Mesenchymal stem cell (in vitro differentiated cells and primary cell): Measurements from ENCODE around the gene USP12.

Source experiments
- DNase-seq: peaks from one replicate; pipeline ENCODE4 v3.0.0-alpha.2; 2013
- H2AFZ ChIP-seq: one replicate; pipeline ENCODE4 v1.6.1; 2013; ENCODE audit warnings: low read depth, mild to moderate bottlenecking, control low read depth, inconsistent platforms, low read length, moderate library complexity
- H2AK5ac ChIP-seq: 2 replicates; pipeline ENCODE4 v1.6.1; 2013; ENCODE audit warnings: low read length, moderate library complexity, mild to moderate bottlenecking, inconsistent platforms; ENCODE audit not compliant: severe bottlenecking
- H2BK120ac ChIP-seq: one replicate; pipeline ENCODE4 v1.6.1; 2013; ENCODE audit warnings: low read depth, mild to moderate bottlenecking, inconsistent platforms, low read length, moderate library complexity
- H2BK12ac ChIP-seq, 2 experiments: one replicate each; pipeline ENCODE4 v1.6.1; 2013; ENCODE audit warnings: inconsistent platforms in 2 of 2, low read length in 2 of 2, mild to moderate bottlenecking in 2 of 2, moderate library complexity in 2 of 2, control low read depth in 1 of 2
- H2BK15ac ChIP-seq: one replicate; pipeline ENCODE4 v1.6.1; 2013; ENCODE audit warnings: mild to moderate bottlenecking, low read depth, inconsistent platforms; ENCODE audit not compliant: poor library complexity, severe bottlenecking
- H2BK5ac ChIP-seq: 2 replicates; pipeline ENCODE4 v1.6.1; 2013; ENCODE audit warnings: low read depth, mild to moderate bottlenecking, low read length, control low read depth, inconsistent platforms; ENCODE audit not compliant: poor library complexity, severe bottlenecking
- H3K14ac ChIP-seq, 2 experiments: one replicate each; pipeline ENCODE4 v1.6.1; 2013; ENCODE audit warnings: inconsistent platforms in 2 of 2, low read length in 2 of 2, control low read depth in 1 of 2, mild to moderate bottlenecking in 1 of 2, moderate library complexity in 1 of 2
- H3K18ac ChIP-seq, 2 experiments: one replicate each; pipeline ENCODE4 v1.6.1; 2013; ENCODE audit warnings: inconsistent platforms in 2 of 2, low read length in 2 of 2, control low read depth in 1 of 2, low read depth in 1 of 2, mild to moderate bottlenecking in 1 of 2
- H3K23ac ChIP-seq, 2 experiments: one replicate each; pipeline ENCODE4 v1.6.1; 2013; ENCODE audit warnings: inconsistent platforms in 2 of 2, low read length in 2 of 2, mild to moderate bottlenecking in 2 of 2, moderate library complexity in 2 of 2, control low read depth in 1 of 2
- H3K27ac ChIP-seq: 2 replicates; pipeline ENCODE4 v1.5.1; 2013; ENCODE audit warnings: mild to moderate bottlenecking, moderate library complexity, low read length, control low read depth, inconsistent platforms; ENCODE audit not compliant: poor library complexity, severe bottlenecking
- H3K27me3 ChIP-seq, 2 experiments: 2 replicates each; pipeline versions ENCODE4 v1.6.1 to v1.7.0; 2013; ENCODE audit warnings: low read length in 2 of 2, mild to moderate bottlenecking in 2 of 2, moderate library complexity in 2 of 2, control low read depth in 1 of 2, inconsistent platforms in 1 of 2; ENCODE audit not compliant: control insufficient read depth in 1 of 2, insufficient read depth in 1 of 2
- H3K36me3 ChIP-seq, 2 experiments: 2 replicates each; pipeline versions ENCODE4 v1.6.1 to v1.7.0; 2013; ENCODE audit warnings: low read length in 2 of 2, control low read depth in 1 of 2, inconsistent platforms in 1 of 2, low read depth in 1 of 2, mild to moderate bottlenecking in 1 of 2; ENCODE audit not compliant: insufficient read depth in 2 of 2, control insufficient read depth in 1 of 2
- H3K4ac ChIP-seq, 2 experiments: one replicate each; pipeline ENCODE4 v1.6.1; 2013; ENCODE audit warnings: inconsistent platforms in 2 of 2, low read length in 2 of 2, mild to moderate bottlenecking in 2 of 2, moderate library complexity in 2 of 2, control low read depth in 1 of 2, low read depth in 1 of 2
- H3K4me1 ChIP-seq: 2 replicates; pipeline ENCODE4 v1.6.1; 2013; ENCODE audit warnings: low read depth, low read length, control low read depth; ENCODE audit not compliant: control insufficient read depth, insufficient read depth
- H3K4me2 ChIP-seq: 2 replicates; pipeline ENCODE4 v1.6.1; 2013; ENCODE audit warnings: low read length, mild to moderate bottlenecking, inconsistent platforms; ENCODE audit not compliant: poor library complexity, severe bottlenecking
- H3K4me3 ChIP-seq, 2 experiments: 2 replicates each; pipeline versions ENCODE4 v1.5.1 to v1.7.0; 2013; ENCODE audit warnings: low read length in 2 of 2, mild to moderate bottlenecking in 2 of 2, control low read depth in 1 of 2, low read depth in 1 of 2; ENCODE audit not compliant: insufficient read depth in 1 of 2
- H3K79me1 ChIP-seq: replicated peaks from 2 replicates; pipeline ENCODE4 v1.6.1; 2013; ENCODE audit warnings: mild to moderate bottlenecking, control low read depth, low read length, inconsistent platforms; ENCODE audit not compliant: poor library complexity, severe bottlenecking
- H3K9ac ChIP-seq: 2 replicates; pipeline ENCODE4 v1.7.0; 2013; ENCODE audit warnings: mild to moderate bottlenecking, low read length, moderate library complexity
- H3K9me3 ChIP-seq: 2 replicates; pipeline ENCODE4 v1.7.0; 2013; ENCODE audit warnings: mild to moderate bottlenecking, low read length; ENCODE audit not compliant: control insufficient read depth
- H4K8ac ChIP-seq: one replicate; pipeline ENCODE4 v1.6.1; 2013; ENCODE audit warnings: inconsistent platforms, mild to moderate bottlenecking, low read length, moderate library complexity
- H4K91ac ChIP-seq: one replicate; pipeline ENCODE4 v1.6.1; 2013; ENCODE audit warnings: mild to moderate bottlenecking, low read length, inconsistent platforms
- WGBS: methylation state at CpG from one replicate; pipeline ENCODE4 v1.1.7; 2013; ENCODE audit warnings: mixed read lengths; 5-methylcytosine and 5-hydroxymethylcytosine counted together

USP12 gene

DNA sequence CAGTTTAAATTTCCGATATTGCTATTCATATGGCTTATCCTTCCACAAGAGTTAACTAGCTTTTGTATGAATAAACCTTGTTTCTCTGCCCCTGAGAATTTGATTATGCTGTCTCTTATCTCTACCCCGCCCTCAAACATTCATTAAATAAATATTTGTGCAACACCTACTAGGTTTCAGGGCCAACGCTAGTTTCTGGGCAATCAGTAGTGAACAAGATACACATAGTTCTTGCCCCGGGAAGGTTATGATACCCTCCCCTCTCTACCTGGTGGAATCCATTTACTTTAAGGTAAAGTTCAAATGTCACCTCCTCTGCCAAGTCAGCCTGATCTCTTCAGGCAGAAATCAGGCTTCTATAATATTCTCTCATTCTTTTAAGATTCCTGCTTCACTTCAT, 16.6 kb upstream of the USP12 start:
- Histone ChIP-seq H3K4ac (no peak overlapping the region), H3K4me2 (no peak overlapping the region), H4K8ac (no peak overlapping the region), H2BK12ac (no peak overlapping the region), H3K9ac (no peak overlapping the region), H3K36me3 (no peaks in the 10 kb centered on the region), H2AK5ac (no peak overlapping the region), H2AFZ (no peak overlapping the region), H3K14ac (no peak overlapping the region), H2BK5ac (no peak overlapping the region), H3K18ac (no peak overlapping the region), H2BK15ac (no peak overlapping the region), H3K23ac (no peak overlapping the region), H3K4me1 (peaks cover 3% of the 10 kb centered on the region), H3K27ac (no peak overlapping the region), H3K4me3 (no peak overlapping the region), H3K9me3 (no peaks in the 10 kb centered on the region), H4K91ac (no peak overlapping the region), H2BK120ac (no peak overlapping the region), H3K79me1 (no peaks in the 10 kb centered on the region), H3K27me3 (no peaks in the 10 kb centered on the region)
- DNase-seq = no peak
- WGBS = 77% methylated on average over 4 of the region's 4 CpGs

DNA sequence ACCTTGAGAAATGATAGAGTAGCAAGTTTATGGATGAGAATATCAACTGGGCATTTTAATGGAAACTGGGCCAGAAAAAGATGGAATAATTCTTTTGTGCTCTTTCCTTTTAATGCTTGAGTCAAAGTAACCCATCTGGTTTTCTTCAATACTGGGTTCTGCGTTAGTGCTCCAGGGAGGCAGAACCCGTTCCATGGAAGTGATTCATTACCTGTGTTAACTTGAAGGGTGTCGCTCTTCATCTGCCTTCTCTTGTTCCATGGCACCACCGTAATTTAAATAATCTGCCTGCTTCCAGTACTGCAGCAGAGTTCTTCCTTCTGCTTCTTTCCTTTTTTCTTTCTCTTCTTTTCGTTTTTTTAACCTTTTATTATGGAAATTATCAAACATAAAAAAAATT, 14.7 kb upstream of the USP12 start:
- Histone ChIP-seq H3K23ac (no peak overlapping the region), H2BK5ac (no peak overlapping the region), H2AFZ (no peak overlapping the region), H3K4me3 (no peak overlapping the region), H3K4ac (no peak overlapping the region), H3K9me3 (no peaks in the 10 kb centered on the region), H2BK120ac (no peak overlapping the region), H2BK15ac (no peak overlapping the region), H3K4me1 (peaks cover 9% of the 10 kb centered on the region), H3K14ac (no peak overlapping the region), H2BK12ac (no peak overlapping the region), H3K36me3 (no peaks in the 10 kb centered on the region), H3K4me2 (no peak overlapping the region), H3K27ac (no peak overlapping the region), H3K9ac (no peak overlapping the region), H4K8ac (no peak overlapping the region), H3K79me1 (no peaks in the 10 kb centered on the region), H3K27me3 (no peaks in the 10 kb centered on the region), H2AK5ac (no peak overlapping the region), H4K91ac (no peak overlapping the region), H3K18ac (no peak overlapping the region)
- DNase-seq = no peak
- WGBS = 68% methylated on average over 4 of the region's 5 CpGs

DNA sequence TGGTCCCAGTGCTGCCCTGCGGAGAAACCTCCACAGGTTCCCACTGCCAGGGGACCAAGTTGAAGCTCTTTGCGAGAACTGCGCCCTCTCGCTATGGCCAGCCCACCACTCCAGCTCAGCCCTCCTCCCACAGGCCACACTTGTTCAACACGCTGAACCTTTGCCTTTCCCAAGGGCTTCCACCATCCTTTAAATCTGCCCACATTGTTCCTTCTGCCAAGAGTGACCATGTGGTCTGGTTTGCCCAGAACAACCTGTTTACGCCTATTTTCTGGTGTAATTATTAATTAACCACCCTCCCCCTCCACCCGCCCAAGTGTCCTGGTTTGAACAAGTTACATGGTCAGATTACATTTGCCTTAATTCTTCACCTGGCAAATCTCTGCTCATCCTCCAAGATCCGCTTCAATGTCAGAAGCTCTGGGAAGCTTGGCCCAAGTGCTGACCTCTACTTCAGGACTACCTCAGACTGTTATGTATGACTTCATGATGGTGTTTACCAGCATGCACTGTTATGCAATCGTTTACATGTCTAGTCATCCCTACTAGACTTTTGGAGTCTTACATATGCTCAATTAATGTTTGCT, 12.0 kb upstream of the USP12 start:
- DNase-seq = peak; percentile 83
- H3K18ac ChIP-seq = peak overlapping the region; percentile 60 to 91
- H3K23ac ChIP-seq = no peak overlapping the region
- no peaks in the 10 kb centered on the region for H3K36me3 ChIP-seq
- H3K9ac ChIP-seq = peak overlapping the region; percentile 66
- no peak overlapping the region for H2BK15ac ChIP-seq
- H2BK5ac ChIP-seq = no peak overlapping the region
- H2AK5ac ChIP-seq = no peak overlapping the region
- H3K4me3 ChIP-seq = peak overlapping the region in 1 of 2 experiments; percentile 63
- H2AFZ ChIP-seq = no peak overlapping the region
- H3K27me3 ChIP-seq = no peaks in the 10 kb centered on the region
- H3K4me2 ChIP-seq = no peak overlapping the region
- no peak overlapping the region for H4K8ac ChIP-seq
- no peaks in the 10 kb centered on the region for H3K9me3 ChIP-seq
- peak overlapping the region in 1 of 2 experiments; percentile 91 for H3K4ac ChIP-seq
- peak overlapping the region in 1 of 2 experiments; percentile 97 for H3K14ac ChIP-seq
- peak overlapping the region in 1 of 2 experiments; percentile 65 for H2BK12ac ChIP-seq
- no peak overlapping the region for H3K27ac ChIP-seq
- no peaks in the 10 kb centered on the region for H3K79me1 ChIP-seq
- H2BK120ac ChIP-seq = no peak overlapping the region
- H3K4me1 ChIP-seq = peaks cover 9% of the 10 kb centered on the region
- no peak overlapping the region for H4K91ac ChIP-seq
- WGBS = 82% methylated on average over 8 of the region's 9 CpGs

DNA sequence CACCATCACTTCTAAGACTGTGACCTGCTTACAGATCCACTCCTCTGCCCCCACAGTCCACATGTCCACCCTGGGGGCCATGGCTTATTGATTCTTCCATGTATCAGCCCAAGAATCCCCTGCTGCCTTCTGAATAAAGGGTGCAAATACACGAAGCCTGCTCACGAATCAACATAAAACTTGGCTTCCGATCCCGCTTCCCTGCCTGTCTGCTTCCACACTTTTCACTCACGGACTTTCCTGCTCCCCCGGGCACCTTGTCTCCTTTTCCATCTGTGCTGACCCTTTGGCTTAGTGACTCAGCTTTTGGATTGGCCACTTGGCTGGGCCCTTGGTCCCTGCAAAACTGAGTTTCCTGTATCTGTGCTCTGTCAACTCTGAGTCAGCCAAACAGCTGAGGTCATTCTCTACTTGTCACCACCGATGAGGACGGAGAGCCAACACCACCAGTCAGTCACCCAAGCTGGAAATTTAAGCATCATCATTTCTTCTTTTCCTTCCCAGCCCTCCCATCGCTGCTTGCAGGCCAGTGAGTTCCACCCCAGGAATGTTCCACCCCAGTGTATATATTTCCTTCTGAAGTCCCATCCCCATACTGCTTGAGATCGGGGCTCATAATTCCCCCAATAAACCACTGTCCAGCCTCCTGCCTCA, 11.4 kb upstream of the USP12 start:
- H4K8ac ChIP-seq = peak overlapping the region; percentile 66
- H3K23ac ChIP-seq = no peak overlapping the region
- H2BK15ac ChIP-seq = no peak overlapping the region
- H2AK5ac ChIP-seq = no peak overlapping the region
- peak; percentile 98 for DNase-seq
- peak overlapping the region; percentile 64 for H2BK120ac ChIP-seq
- peak overlapping the region; percentile 38 to 94 for H2BK12ac ChIP-seq
- peak overlapping the region; percentile 60 to 91 for H3K18ac ChIP-seq
- peak overlapping the region in 1 of 2 experiments; percentile 97 for H3K14ac ChIP-seq
- 3% methylated on average over 10 of the region's 10 CpGs for WGBS
- H2BK5ac ChIP-seq = no peak overlapping the region
- H3K4ac ChIP-seq = peak overlapping the region in 1 of 2 experiments; percentile 92
- peak overlapping the region in 1 of 2 experiments; percentile 63 for H3K4me3 ChIP-seq
- peaks cover 9% of the 10 kb centered on the region for H3K4me1 ChIP-seq
- peak overlapping the region; percentile 86 for H2AFZ ChIP-seq
- H3K79me1 ChIP-seq = no peaks in the 10 kb centered on the region
- no peaks in the 10 kb centered on the region for H3K36me3 ChIP-seq
- peak overlapping the region; percentile 7 for H3K4me2 ChIP-seq
- H3K27me3 ChIP-seq = no peaks in the 10 kb centered on the region
- H3K9me3 ChIP-seq = no peaks in the 10 kb centered on the region
- peak overlapping the region; percentile 64 for H4K91ac ChIP-seq
- H3K27ac ChIP-seq = no peak overlapping the region
- peak overlapping the region; percentile 80 for H3K9ac ChIP-seq
